Activated gamma-delta T cell treated with anti-CD3 and anti-CD28 coated beads, Interleukin-2, amount 50 U/mL, for 16 hours (primary cell): ENCODE measurements around the gene WDR18.
A peak's percentile ranks its signal among the peaks of the same experiment; 100 is the strongest.

Experiments used
- DNase-seq: peaks from one replicate; pipeline ENCODE4 v3.0.0-alpha.2; 2020; ENCODE audit warnings: low read depth

Gene WDR18

DNA sequence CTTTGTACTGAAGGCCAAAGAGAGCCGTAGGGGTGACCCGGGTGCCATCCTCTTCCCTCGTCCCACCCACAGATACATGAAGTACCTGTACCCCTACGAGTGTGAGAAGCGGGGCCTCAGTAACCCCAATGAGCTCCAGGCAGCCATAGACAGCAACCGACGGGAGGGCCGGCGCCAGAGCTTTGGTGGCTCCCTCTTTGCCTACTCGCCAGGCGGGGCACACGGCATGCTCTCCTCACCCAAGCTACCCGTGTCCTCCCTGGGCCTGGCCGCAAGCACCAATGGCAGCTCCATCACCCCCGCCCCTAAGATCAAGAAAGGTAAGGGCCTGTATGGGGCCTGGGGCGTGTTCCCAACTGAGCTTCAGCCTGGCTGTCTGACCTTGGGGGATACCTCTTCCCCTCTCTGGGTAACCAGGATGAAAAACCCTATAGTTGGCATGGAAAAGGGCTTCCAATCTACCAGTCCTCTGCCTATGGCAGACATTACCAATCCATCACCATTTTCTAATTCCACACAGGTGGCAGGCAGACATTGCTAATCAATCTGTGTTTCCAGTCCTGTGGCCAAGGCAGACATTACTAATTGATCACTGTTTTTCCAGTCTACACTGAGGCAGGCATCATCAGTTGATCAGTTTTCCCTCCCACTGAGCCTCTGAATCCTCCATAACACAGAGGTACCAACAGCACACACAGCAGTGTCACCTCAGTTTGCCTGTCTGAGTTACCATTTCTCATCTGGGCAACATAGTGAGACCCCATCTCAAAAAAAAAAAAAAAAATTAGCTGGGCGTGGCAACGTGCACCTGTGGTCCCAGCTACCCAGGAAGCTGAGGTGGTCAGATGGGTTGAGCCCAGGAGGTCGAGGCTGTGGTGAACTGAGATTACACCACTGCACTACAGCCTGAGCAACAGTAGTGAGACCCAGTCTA lies 19.1 kb upstream of the WDR18 start:
- no peak for DNase-seq

DNA sequence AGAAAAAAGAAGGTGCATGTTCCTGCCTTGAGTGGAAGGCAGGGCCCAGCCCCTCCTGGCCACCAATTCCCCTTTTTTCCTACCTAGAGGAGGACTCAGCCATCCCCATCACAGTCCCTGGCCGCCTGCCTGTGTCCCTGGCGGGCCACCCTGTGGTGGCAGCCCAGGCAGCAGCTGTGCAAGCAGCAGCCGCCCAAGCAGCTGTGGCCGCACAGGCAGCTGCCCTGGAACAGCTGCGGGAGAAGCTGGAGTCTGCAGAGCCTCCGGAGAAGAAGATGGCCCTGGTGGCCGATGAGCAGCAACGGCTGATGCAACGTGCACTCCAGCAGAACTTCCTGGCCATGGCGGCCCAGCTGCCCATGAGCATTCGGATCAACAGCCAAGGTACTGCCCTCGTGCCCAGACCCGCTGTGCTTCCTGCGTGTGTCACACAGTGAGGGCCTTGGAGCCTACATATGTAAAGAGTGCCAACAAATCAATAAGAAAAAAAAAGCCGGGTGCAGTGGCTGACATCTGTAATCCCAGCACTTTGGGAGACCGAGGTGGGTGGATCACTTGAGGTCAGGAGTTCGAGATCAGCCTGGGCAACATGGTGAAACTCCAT lies 17.6 kb upstream of the WDR18 start:
- DNase-seq: no peak

DNA sequence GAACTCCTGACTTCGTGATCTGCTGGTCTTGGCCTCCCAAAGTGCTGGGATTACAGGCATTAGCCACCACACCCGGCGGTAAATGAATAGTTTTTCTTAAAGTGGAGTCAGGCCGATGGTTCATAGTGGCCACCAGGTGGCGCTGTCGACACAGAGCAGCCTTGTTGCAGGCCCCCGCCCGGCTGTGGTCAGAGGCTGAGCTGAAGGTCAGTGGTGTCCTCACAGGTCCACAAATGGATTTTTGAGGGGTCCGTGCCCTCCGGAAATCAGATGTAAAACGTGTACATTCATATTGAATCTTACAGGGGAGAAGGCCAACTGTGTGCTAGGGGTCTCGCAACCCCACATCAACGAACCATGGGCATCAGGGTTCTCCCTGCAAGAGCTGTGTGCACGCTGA lies 13.4 kb upstream of the WDR18 start:
- no peak for DNase-seq

DNA sequence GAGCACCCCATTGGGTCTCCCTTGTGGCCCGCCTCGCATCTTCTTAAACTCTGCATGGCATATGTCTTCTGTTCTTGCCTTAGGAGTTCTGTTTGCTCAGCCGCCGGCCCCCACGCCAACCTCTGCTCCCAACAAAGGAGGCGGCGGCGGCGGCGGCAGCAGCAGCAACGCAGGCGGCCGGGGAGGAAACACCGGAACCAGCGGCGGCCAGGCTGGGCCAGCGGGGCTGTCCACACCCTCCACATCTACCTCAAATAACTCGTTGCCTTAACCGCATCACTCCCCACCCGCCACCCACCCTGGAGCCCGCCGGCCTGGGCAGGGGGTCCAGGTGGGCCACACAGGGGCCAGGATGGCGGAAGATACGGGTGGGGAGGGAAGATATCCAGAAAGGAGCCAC lies 12.3 kb upstream of the WDR18 start:
- DNase-seq: no peak

DNA sequence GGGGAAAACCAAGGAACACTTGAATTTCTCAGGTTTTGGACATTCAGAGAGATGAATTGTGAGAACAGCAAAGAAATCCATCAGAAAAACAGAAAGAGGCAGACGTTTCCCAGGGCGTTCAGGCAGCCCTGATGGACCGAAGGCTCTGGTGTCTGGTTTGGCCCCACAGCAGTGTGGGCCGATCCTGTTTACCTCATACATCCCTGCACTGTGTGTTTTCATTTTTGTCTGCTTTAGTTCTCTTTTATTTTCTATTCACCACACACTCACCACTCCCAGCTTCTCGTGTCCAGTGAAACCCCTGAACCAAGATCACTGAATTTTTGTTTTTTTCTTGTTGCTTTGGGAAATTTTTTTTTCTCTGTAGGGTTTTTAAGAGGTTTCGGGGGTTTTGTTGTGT lies 11.9 kb upstream of the WDR18 start:
- DNase-seq: no peak

DNA sequence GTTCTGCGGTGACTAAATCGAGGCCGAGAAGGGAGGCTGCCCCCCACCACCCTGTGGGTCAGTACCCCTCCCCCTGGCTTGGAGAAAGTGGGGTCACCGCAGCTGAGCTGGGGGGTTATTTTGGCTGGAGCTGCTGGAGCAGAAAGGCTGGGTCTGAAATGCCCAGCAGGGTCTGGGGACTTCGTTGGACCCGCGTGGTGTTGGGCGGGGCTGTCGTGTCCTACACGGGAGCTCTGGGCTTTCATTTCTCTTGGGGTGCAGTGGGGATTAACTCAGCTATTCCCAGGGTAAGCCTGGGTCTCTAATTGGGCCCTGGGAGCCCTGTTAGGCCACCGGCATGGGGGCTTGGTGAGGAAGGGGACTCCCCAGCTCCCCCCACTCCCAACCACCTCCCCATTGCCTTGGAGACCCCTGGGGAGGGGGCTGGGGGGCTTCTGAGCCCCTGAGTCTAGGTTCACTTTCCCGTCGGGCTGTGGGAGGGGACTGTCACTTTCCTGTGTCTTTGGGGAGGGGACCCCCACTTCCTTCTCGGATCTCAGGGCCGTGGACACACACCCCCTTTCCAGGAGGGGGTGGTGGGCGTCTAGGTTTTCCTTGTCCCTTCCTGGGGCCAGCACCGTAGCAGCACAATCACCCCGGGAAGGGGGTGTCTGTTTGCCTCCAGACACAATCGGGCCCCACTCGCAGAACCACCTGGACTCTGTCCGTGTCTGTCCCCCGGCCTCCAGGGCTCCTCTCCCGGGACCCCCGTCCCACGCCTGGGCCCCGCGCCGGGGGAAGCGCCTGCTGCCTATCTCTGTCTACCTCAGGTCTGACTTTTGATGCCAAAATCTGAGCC lies 10.2 kb upstream of the WDR18 start:
- no peak for DNase-seq

DNA sequence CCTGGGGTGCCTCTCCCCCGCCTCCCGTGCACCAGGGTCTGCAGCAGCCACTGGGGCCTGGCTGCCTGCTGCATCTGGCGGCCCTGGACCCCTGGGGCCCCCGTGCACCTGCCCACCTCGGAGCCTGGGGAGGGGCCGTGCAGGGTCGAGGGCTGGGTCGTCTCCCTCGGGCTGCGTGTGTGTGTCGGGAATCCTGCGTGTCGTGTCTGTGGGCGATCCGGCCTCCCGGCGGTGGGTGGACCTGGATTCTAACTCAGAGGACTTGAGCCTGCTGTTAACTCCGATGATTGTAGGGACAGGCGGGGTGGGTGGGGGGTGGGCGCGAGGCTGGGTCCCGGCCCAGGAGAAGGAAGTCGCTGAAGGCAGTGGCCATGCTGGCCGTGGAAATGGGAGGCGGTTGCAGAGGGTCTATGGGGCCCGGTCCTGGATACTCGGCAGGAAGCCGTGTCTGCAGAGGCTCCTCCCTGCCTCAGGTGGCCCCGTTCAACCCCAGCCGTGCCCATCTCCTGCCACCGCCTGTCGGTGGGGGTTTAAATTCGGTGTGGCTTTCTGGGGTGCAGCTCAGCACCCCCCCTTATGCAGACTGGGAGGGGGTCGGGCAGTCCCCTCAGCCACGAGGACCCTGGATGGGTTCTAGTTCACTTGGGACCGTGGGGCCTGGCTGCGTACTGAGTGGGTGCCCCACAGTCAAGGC lies 9.4 kb upstream of the WDR18 start:
- DNase-seq: no peak

DNA sequence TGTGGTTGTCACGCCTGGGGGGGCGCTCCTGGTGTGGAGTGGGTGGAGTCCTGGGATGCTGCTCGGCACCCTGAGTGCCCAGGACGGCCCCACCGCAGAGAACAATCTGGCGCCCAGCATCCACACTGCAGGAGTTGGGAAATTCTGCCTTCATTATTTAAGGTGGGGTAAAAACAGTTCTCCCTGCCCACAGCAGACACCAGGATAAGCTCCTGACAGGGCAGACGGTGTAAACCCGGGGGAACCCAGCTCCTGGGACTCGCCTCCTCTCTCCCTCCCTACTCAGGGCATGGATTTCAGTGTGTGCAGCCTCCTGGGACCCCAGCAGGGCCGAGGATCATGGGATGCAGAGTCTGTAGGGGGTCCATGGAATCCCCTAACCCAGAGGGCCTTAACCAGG lies 7.7 kb upstream of the WDR18 start:
- no peak for DNase-seq

DNA sequence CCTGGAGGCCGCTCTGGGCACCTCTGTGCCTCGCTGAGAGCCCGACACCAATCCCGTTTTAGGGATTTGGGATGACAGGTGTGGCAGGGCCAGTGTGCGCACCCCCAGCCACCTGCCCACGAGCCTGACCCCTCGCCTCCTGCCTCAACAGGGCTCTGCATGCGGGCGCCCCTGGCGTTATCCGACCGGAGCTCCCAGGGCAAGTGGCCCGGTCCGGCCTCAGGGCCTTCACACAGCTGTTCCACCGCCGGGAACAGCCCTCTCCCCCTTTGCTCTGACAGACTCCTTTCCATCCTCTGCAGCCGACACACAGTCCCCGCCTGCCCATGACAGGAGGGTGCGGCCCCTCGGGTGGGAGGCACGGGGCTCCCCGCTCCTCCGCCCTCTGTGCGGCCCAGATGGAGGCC lies 7.1 kb upstream of the WDR18 start:
- no peak for DNase-seq

DNA sequence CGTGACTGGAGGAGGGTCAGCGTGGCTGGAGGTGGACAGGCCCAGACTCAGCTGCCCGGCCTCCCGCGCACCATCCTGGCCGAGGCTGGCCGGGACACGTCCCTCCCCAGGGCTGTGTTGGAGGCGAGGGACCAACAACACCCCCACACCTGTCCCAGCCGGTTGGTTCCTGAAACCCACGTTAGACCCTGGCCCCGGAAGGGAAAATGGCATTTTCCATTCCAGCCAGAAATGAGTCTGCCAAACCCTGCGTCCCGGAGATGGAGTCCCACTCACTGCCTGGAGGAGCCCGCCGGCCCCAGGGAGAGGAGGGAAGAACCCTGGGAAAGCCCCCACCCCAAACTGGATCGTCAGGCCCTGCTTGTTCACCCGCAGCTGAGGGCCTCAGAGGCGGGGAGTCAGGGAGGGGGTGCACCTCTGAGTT lies 4.8 kb upstream of the WDR18 start:
- DNase-seq: no peak

DNA sequence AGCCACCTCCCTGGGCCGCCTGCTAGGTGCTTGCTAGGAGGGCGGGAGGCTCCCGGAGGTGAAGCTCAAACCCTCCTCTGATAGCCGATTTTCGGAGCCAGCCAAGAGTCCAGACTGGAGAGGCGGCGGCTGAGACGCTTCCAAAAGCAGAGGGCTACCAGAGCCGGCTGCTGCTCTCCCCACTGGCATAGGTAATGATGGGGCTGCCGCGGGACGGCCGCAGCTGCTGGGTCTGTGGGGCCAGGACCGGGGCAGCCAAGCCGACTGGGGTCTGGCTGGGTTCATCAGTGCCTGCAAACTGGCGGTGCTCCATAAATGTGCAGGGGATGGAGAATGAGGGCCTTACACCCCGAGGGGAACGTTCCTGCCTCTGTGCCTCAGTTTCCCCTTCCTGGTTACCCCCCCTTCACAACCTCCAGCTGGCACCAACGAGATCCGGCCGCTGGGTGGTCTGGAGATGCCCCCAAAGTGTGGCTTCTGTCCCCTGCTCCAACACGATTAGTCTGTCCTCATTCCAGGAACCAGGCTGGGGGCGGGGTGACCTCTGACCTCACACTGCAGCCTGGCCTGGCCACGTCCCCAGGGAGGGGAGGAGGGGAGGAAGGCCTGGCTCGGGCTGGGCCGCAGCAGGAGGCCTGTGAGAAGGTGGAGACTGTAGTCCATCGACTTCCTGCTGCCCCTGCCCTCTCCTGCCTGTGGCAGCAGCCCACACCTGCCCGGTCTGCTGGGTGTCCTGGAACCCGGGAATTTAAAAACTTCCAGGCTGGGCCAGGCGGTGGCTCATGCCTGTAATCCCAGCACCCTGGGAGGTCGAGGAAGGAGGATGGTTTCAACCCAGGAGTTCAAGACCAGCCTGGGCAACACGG lies 3.8 kb upstream of the WDR18 start:
- DNase-seq: no peak

DNA sequence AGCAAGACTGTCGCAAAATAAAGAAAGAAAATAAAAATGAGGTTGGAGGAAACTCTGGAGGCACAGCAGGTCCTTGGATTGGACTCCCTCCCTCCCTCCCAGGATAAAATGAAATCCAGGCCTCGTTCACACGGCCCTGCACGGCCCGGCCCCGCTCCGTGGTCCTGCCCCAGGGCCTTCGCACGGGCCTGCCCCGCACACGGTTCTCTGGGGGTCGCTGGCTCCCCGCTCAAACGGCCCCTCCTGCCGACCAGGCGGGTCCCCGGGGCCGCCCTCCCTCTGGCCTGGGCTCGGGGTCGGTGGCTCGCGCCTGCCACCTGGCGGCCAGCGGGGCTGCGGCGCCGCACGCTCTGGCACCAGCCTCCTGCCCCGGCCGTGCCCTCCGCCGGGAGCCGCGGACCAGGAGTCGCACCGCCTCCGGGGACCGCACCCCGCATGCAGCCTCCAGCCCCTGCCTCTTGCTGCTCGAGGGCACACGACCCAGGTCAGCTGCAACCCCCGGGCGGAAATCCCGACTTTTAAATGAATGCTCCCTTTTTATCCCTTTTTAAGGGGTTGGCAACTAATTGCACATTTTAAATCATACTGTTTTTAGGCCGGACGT lies 1.5 kb upstream of the WDR18 start:
- peak; percentile 62 for DNase-seq

DNA sequence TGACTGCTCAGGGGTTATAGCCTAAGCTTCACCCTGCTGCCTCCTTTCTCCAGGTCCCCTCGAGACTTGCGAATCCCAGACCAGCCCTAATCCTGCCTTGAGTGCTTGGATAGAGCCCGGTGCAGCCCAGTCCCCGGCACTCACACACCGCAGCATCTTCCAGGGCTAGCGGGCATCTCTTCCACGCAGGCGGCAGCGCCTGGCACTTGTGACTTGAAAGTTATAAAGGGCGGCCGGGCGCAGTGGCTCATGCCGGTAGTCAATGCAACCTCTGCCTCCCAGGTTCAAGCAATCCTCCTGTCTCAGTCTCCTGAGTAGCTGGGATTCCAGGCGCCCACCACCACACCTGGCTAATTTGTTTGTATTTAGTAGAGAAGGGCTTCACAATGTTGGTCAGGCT lies 1.9 kb downstream of the WDR18 start:
- DNase-seq: no peak

DNA sequence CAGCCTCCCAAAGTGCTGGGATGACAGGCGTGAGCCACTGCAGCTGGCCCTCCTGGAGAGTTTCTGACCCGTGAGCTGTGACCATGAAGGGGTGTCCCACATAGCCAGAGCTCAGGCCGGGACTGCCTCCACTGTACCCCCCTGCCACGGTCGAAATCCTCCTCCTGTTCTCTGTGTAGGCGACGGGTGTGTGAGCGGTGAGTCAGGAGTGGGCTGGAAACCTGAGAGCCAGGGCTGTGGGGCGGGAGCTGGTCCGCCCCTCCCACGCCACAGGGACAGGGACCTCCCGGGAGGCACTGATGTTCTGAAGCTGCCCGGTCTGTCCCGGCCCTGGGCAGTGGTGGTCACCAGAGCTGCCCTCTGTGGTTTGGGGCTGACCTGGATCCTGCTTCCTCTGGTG lies 3.9 kb downstream of the WDR18 start:
- no peak for DNase-seq

DNA sequence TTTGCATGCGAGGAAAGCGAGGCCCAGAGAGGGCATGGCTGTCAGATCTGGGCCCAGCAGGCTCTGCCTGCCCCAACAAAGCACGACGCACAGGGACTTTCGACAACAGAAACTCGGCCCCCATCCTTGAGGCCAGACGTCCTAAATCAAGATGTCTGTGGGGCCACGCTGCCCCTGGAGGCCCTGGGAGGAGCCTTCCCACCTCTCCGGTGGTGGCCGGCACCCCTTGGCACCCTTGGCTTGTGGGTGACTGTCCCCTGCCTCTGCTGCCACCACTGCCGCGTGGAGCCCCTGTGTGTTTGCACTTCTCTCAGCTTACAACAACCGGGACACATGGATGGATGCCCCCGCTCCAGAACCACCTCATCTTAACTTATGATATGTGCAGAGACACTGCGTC lies 4.4 kb downstream of the WDR18 start:
- DNase-seq: no peak

DNA sequence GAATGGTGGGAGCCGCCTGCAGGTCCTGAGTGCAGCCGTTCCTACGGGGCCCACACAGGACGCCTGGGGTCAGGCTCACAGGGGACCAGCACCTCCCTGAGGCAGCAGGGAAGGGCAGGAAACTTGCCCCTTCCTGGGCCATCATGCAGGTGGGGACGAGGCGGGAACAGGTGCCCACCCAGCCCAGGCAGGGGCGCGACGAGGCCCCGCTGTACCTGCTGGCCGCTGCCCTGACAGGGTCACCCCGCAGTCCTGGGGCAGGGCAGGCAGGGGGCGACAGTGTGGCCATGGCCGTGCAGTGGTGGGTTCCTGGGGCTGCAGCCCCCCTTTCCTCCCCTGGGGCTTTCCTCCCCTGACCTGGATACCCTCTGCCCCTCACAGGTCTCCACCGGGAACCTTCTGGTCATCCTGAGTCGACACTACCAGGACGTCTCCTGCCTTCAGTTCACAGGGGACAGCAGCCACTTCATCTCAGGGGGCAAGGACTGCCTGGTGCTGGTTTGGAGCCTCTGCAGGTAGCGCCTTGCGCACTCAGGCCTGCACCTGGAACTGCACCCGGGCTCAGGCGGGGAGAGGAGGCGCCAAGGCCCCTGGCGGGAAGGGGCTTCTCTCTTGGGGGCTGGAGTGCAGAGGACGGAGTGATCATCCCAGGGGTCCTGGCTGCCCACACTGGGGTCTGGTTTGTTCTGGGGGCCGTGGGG lies 5.4 kb downstream of the WDR18 start:
- DNase-seq: no peak

DNA sequence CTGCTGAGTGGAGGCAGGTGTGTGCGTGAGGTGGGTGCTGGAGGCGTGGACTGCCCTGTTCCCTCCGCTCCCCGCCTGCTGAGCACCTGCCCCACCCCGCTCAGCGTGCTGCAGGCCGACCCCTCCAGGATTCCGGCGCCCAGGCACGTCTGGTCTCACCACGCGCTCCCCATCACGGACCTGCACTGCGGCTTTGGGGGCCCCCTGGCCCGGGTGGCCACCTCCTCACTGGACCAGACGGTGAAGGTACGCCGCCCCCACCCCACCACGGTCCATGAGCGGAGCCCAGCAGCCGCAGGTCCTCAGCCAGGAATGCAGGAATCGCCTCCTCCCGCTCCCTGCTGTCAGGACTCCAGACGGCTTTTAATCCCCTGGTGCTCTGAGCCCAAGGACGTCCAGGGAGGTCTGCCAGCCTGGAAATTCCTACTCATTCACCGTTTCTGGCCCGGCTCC lies 6.0 kb downstream of the WDR18 start:
- DNase-seq: no peak

DNA sequence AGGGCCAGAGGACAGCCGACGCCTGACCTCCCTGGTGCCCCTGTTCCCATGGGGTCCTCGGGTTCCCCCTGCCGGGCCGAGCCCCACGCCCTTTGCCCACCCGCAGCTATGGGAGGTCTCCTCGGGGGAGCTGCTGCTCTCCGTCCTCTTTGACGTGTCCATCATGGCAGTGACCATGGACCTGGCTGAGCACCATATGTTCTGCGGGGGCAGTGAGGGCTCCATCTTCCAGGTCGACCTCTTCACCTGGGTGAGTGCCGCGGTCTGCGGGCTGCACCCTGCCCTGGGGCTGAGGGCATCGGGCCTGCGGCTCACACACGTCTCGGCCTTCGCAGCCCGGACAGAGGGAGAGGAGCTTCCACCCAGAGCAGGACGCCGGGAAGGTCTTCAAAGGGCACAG lies 6.6 kb downstream of the WDR18 start:
- no peak for DNase-seq

DNA sequence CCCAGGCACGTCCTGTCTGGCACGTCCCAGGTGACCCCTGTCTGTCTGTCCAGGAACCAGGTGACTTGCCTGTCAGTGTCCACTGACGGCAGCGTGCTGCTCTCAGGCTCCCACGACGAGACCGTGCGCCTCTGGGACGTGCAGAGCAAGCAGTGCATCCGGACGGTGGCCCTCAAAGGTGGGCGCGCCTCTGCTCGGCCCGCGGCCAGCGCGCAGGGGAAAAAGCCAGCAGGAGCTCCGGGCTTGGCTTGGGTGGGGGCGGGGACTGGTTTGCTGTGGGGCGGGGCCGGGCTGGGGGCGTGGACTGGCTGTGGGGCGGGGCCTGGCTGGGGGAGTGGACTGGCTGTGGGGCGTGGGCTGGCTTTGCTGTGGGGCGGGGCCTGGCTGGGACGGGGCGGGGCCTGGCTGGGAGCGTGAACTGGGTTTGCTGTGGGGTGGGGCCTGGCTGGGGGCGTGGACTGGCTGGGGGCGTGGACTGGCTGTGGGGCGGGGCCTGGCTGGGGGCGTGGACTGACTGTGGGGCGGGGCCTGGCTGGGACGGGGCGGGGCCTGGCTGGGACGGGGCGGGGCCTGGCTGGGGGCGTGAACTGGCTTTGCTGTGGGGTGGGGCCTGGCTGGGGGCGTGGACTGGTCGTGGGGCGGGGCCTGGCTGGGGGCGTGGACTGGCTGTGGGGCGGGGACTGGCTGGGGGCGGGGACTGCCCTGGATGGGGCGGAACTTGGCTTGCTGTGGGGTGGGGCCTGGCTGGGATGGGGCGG lies 7.2 kb downstream of the WDR18 start:
- DNase-seq: peak; percentile 42
